NCI-H1048 (cell line): ENCODE measurements around the gene CRMP1.
"Not testable (repeated sequence)": the region's sequence is repeated elsewhere in the genome, so short reads cannot be mapped to it uniquely, and the experiment has no call there.

Experiments
- DNase-seq: peaks from one replicate; lab custom pipeline; 2025; lab: John Stamatoyannopoulos, UW

CRMP1 gene

GRCh38 chr4:5856362-5856761 is 36.5 kb downstream of the CRMP1 start:
- not testable (repeated sequence) for DNase-seq

DNA sequence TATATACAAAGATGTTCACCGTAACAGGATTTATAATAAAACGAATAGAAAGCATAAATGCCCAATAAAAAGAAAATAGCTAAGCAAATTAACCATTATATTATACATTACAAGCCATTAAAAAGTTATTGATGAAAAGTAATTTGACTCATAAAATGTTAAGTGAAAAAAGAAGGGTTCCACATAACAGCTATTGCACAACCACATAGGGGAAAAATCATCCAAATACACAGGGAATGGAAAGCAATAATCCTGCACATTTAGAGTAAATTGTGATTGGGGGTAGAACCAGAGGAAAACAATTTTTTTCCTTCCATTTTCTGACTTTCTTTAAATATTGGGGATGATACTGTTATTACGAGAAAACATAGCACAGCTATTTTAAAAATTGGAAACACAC is 38.0 kb downstream of the CRMP1 start:
- DNase-seq = no peak

- no peak for DNase-seq
Measured at GRCh38 chr4:5852523-5853202, 40.2 kb downstream of the CRMP1 start.

GRCh38 chr4:5851637-5852301 is 41.1 kb downstream of the CRMP1 start:
- no peak for DNase-seq

GRCh38 chr4:5845035-5845905 is 47.6 kb downstream of the CRMP1 start:
- DNase-seq = no peak

GRCh38 chr4:5843573-5844530 is 49.0 kb downstream of the CRMP1 start:
- DNase-seq = no peak

GRCh38 chr4:5842456-5842855 is 50.4 kb downstream of the CRMP1 start:
- DNase-seq = no peak

DNA sequence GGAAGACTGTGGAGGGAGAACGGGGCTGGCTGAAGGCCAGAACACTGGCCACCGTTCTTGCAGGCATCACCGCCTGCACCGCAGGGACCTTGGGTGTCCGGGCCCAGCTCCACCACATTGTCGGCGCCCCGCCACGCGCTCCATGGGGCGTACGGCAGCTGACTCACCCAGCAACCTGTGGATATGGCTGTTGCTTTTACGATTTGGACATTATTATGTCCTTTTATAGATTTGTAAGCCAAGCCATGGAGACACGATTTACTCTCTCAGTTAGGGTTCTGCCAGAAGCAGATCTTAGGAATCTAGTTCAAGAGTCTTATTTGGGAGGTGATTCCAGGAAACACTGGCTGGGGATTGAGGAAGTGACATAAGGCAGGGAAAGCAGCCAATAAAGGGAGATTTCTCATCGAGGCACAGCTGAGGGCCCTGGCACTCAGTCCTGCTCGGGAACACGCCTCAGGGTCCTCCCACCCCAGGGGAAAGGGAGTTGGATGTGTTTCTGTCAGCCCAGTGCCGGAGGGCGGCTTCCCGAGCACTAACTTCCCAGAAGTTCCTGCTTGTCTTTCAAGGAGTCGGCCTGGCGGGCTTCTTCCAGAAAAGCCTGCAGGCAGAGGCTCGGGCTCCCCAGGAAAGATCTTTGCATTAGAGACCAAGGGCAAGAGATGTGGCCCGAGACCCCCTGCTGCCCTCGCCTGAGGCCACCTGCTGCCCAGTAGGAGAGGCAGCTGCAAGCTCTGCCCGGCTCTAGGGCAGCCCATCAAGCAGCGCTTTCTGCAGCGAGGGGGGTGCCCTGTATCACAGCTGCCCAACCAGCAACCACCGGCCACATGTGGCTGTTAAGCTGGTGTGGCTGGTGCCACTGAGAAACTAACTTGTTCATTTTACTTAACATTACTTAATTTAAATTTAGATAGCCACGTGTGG is 52.9 kb downstream of the CRMP1 start:
- DNase-seq = no peak

DNA sequence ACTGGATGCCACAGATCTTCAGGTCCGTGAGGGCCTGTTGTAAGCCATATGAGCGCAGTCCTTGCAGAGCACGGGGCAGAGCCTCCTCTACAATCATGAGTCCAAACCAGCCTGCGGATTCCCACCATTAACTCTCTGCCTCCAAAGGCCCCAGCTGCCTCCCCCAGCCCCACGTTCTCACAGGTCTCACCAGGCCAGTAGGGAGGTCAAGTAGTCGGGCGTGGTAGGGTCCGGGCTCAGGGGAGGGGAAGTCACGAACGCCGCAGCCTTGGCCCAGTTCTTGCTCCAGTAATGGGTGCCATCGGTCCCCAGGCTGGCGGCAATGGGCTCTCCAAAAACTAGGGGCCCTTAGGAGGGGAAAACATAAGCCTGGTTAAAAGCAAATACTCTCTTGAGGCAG is 53.6 kb downstream of the CRMP1 start:
- no peak for DNase-seq

GRCh38 chr4:5837483-5837882 is 55.4 kb downstream of the CRMP1 start:
- DNase-seq = not testable (repeated sequence)

GRCh38 chr4:5836943-5837342 is 55.9 kb downstream of the CRMP1 start:
- no peak for DNase-seq

DNA sequence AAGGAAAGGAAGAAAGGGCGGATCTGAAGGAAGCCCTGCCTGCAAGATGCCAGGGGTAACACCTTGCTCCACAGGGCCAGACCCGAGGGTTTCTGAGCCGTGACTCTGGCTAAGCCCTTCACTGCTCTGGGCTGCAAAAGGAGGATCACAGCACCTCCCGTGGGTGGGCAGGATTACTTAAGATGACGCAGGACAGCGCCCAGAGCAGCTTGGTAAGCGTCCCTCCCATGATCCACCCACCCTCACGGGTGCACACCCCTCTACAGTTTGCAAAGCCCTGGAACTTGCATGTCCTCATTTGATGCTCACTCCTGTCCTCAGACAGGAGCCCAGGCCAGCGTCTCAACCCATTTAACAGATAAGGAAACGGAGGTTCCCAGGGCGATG is 64.9 kb downstream of the CRMP1 start:
- DNase-seq = no peak

GRCh38 chr4:5827108-5828004 is 65.5 kb downstream of the CRMP1 start:
- DNase-seq = no peak

GRCh38 chr4:5826437-5827107 is 66.3 kb downstream of the CRMP1 start:
- DNase-seq = no peak

DNA sequence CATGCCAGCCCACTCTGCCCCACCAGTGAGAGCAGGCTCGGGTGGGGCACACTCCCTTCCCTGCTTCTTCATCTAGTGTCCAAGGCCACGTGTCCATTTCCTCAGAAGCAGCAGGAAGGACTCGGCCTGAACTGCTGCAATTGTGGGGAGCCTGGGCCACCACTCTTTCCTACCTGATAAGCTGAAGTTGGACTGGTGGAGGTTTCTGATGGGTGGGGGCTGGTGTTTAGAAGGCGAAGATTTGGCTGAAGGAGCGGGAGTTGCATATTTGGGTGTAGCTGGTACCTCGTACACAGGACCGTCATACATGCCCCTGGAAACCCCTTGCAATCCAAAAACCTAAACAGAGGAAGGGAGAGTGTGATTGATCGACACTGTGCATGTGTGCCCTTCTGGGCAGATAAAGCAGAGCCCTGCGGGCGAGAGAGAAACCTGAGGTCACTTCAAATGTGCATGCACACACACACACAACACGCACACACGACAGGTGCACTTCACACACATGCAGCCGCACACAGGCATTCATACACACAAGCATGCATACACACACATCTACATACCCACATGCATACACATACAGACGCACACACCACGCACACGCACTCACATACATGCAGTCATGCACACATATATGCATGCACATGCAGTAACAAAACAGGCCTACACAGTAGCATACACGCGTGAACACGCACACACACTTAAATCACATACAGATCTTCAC is 67.4 kb downstream of the CRMP1 start:
- no peak for DNase-seq

- DNase-seq = no peak
Measured at GRCh38 chr4:5824635-5825034, 68.3 kb downstream of the CRMP1 start.

GRCh38 chr4:5824227-5824626 is 68.7 kb downstream of the CRMP1 start:
- no peak for DNase-seq

DNA sequence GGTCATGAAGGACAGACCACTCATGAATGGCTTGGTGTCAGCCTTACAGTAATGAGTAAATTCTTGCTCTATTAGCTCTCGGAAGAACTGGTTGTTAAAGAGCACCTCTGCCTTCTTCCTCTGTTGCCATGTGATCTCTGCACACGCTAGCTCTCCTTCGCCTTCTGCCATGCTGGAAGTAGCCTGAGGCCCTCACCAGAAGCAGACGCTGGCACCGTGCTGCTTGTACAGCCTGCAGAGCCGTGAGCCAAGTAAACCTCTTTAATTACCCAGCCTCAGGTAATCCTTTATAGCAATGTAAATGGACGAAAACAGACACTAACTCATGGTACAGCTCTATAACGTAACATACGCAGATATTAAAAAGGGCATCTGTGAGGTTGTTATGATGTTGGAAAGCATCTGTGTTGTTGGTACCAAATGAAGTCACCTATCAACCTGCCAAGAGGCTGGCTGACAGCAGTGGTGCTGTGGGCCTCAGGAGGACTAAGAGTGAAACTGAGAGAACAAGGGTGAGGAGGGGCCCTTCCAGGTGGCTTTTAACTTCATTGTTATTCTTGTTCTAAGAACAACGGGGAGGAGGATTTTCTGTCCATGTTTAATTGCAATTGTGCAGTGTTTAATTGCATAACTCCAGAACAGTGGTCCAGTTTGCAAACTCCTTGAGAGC is 69.2 kb downstream of the CRMP1 start:
- DNase-seq = no peak
